HepG2 (cell line): ENCODE data around the gene PIM3. TPM values are rescaled to one million over a fixed set of nuclear protein-coding genes. Genes with fewer than 3 reads are reported as not detected.
A peak's percentile ranks its signal among the peaks of the same experiment; 100 is the strongest.

Experiments
- AGO1 ChIP-seq: fragments of 200-400 bp; formaldehyde crosslinking; IDR thresholded peaks from 2 replicates; pipeline ENCODE4 v1.6.1; 2017; ENCODE audit warnings: mild to moderate bottlenecking, low read depth, low read length, moderate library complexity; ENCODE audit not compliant: poor library complexity, severe bottlenecking
- ARID4A ChIP-seq: sonication (generic); formaldehyde crosslinking; IDR thresholded peaks from 2 replicates; pipeline ENCODE4 v1.5.0; 2020; ENCODE audit warnings: mild to moderate bottlenecking, missing genetic modification reagents, borderline replicate concordance
- ATAD3A ChIP-seq: sonication (generic); formaldehyde crosslinking; IDR thresholded peaks from 2 replicates; pipeline ENCODE4 v1.4.0; 2020; ENCODE audit warnings: missing genetic modification reagents
- BCL6 ChIP-seq: IDR thresholded peaks from 2 replicates; pipeline ENCODE4 v1.6.1; 2016; ENCODE audit warnings: missing genetic modification reagents, missing compliant biosample characterization
- HHEX ChIP-seq: IDR thresholded peaks from 2 replicates; pipeline ENCODE4 v1.6.1; 2016; ENCODE audit warnings: control low read depth
- HOXA3 ChIP-seq: sonication (generic); formaldehyde crosslinking; IDR thresholded peaks from 2 replicates; pipeline ENCODE4 v1.5.0; 2020; ENCODE audit warnings: missing genetic modification reagents
- RFXANK ChIP-seq: IDR thresholded peaks from 2 replicates; pipeline ENCODE4 v1.6.1; 2016
- SSRP1 ChIP-seq: IDR thresholded peaks from 2 replicates; pipeline ENCODE4 v1.6.1; 2016; ENCODE audit warnings: control low read depth
- THAP8 ChIP-seq: sonication (generic); formaldehyde crosslinking; IDR thresholded peaks from 2 replicates; pipeline ENCODE4 v1.5.1; 2020; ENCODE audit warnings: missing genetic modification reagents, mild to moderate bottlenecking, borderline replicate concordance
- ZNF10 ChIP-seq: sonication (generic); formaldehyde crosslinking; IDR thresholded peaks from 2 replicates; pipeline ENCODE4 v1.4.0; 2020; ENCODE audit warnings: mild to moderate bottlenecking, low read depth, missing genetic modification reagents, borderline replicate concordance
- ZNF407 ChIP-seq: sonication (generic); formaldehyde crosslinking; IDR thresholded peaks from one replicate; pipeline ENCODE4 v1.5.1; 2020; ENCODE audit warnings: mild to moderate bottlenecking, missing genetic modification reagents; ENCODE audit errors: not compliant biosample characterization
- ZNF510 ChIP-seq: sonication (generic); formaldehyde crosslinking; IDR thresholded peaks from 2 replicates; pipeline ENCODE4 v1.4.0; 2020; ENCODE audit warnings: low read depth, mild to moderate bottlenecking, missing genetic modification reagents
- ZXDC ChIP-seq: sonication (generic); formaldehyde crosslinking; IDR thresholded peaks from 2 replicates; pipeline ENCODE4 v1.5.0; 2020; ENCODE audit warnings: mild to moderate bottlenecking, missing genetic modification reagents
- polyA plus RNA-seq, 8 experiments: library from polyadenylated mRNA; depleted of rRNA in 3 of 8; stranded (reverse) in 7 of 8; unstranded in 1 of 8; fragments of >200 nt; fragmentation: Illumina TruSeq in 4 of 8; extraction: Trizol in 4 of 8; gene quantifications; 2 replicates each; pipeline versions ENCODE4 v1.2.1 to v1.2.3, GENCODE V29; 2011 to 2016; ENCODE audit warnings: low read depth in 4 of 8, missing spikeins in 1 of 8, mixed read lengths in 1 of 8; ENCODE audit not compliant: insufficient read depth in 1 of 8
- total RNA-seq, 5 experiments: library from RNA; depleted of rRNA; stranded (reverse); fragments of >200 nt; fragmentation: Illumina TruSeq; extraction: Trizol; gene quantifications; 2 replicates each; pipeline ENCODE4 v1.2.3, GENCODE V29; 2016; ENCODE audit warnings: low read depth in 1 of 5

PIM3 gene
- total and polyA plus RNA-seq, 2 of the 13 experiments (the other 11 are each of a cell fraction or from before 2014, with no cell fraction given): 21.6 to 31.2 TPM

- no peak for TF ChIP-seq ZNF510 (CRISPR knock-in tag)
- peak; percentile 67; the same call in 1 of the 2 replicates for TF ChIP-seq SSRP1 (CRISPR knock-in tag)
- no peak for TF ChIP-seq HHEX (CRISPR knock-in tag)
- no peak for TF ChIP-seq ARID4A (CRISPR knock-in tag)
- no peak for TF ChIP-seq ZNF407 (CRISPR knock-in tag)
- no peak for TF ChIP-seq ZNF10
- TF ChIP-seq BCL6 (CRISPR knock-in tag): no peak
- no peak for TF ChIP-seq HOXA3 (CRISPR knock-in tag)
- TF ChIP-seq AGO1: peak; percentile 42
- no peak for TF ChIP-seq ATAD3A (CRISPR knock-in tag)
- no peak for TF ChIP-seq THAP8 (CRISPR knock-in tag)
- 0 out of 2 replicates have a peak, but pooled peaks have one; percentile 4 for TF ChIP-seq RFXANK
- TF ChIP-seq ZXDC (CRISPR knock-in tag): no peak
Observed at GRCh38 chr22:49966041-49966773, 5.6 kb downstream of the PIM3 start (continued).
